ENCODE measurements around the gene TBCE.

- TF ChIP-seq CTCF (conservative IDR thresholded peaks at IDR 0.05; ENCODE audit: low read depth, low read length) (no peak), EZH2phosphoT487 (IDR thresholded peaks at IDR 0.05; ENCODE audit: borderline replicate concordance, low read length) (no peak)
Observed at GRCh38 chr1:235331401-235331800, 35.8 kb upstream of the TBCE start.

Data from PC-3 (cell line).